Activated CD4-positive, alpha-beta T cell treated with anti-CD3 and anti-CD28 coated beads for 36 hours (primary cell): ENCODE data around the gene SYNGR1. TPM values are rescaled to one million over a fixed set of nuclear protein-coding genes. Genes with fewer than 3 reads are reported as not detected.

Source experiments
- ATAC-seq: fragments of 200-7000 bp; cut with Tn5 transposase; one replicate; pipeline ENCODE4 v1.10.0; 2021; ENCODE audit warnings: mild to moderate bottlenecking, moderate library complexity
- CTCF ChIA-PET: fragments of 350-600 bp; sonication (Branson Sonifier 250); formaldehyde crosslinking; loops from one replicate; lab custom pipeline; 2021; ENCODE audit warnings: antibody characterized with exemption; lab: Charles Lee
- POLR2A ChIA-PET: fragments of 350-600 bp; sonication (Branson Sonifier 250); formaldehyde crosslinking; loops from one replicate; lab custom pipeline; 2021; ENCODE audit warnings: antibody characterized with exemption, inconsistent platforms; lab: Charles Lee
- DNase-seq: peaks from one replicate; pipeline ENCODE4 v3.0.0-alpha.2; 2020
- H3K27ac Mint-ChIP-seq: one replicate; pipeline ENCODE4 v1.8.0; 2021; ENCODE audit warnings: mixed read lengths
- H3K27me3 Mint-ChIP-seq: one replicate; pipeline ENCODE4 v1.8.0; 2021; ENCODE audit warnings: mixed read lengths
- H3K36me3 Mint-ChIP-seq: one replicate; pipeline ENCODE4 v1.8.0; 2021; ENCODE audit warnings: low read depth, mixed read lengths
- H3K4me1 Mint-ChIP-seq: one replicate; pipeline ENCODE4 v1.8.0; 2021; ENCODE audit warnings: mixed read lengths
- H3K4me3 Mint-ChIP-seq: one replicate; pipeline ENCODE4 v1.8.0; 2021; ENCODE audit warnings: mild to moderate bottlenecking, moderate library complexity, mixed read lengths
- H3K9me3 Mint-ChIP-seq: one replicate; pipeline ENCODE4 v1.8.0; 2021; ENCODE audit warnings: low read depth, mixed read lengths
- intact Hi-C, 2 experiments: fragments of 100-400 bp; cut with DNase I in 1 of 2; cut with micrococcal nuclease in 1 of 2; formaldehyde crosslinking; loops; one replicate each; pipeline versions ENCODE4 v1.14.2 to v1.15.1; 2022 to 2024; cut with DNase I, micrococcal nuclease
- total RNA-seq, 2 experiments: library from RNA; stranded (reverse); gene quantifications; one replicate each; pipeline ENCODE4 v1.2.3, GENCODE V29; 2021

Gene SYNGR1
- total RNA-seq, 2 experiments from 2014 or later, result 0.58 to 0.89 TPM

- ChIA-PET CTCF (no interaction called here), POLR2A (no interaction called here)
- no peaks in the 10 kb centered on the region for H3K36me3 Mint-ChIP-seq
- intact Hi-C loops, result no loop called here
- no peak overlapping the region for H3K4me3 Mint-ChIP-seq
- DNase-seq, result no peak
- ATAC-seq, result no peak
- peaks cover 5% of the 10 kb centered on the region for H3K4me1 Mint-ChIP-seq
- no peaks in the 10 kb centered on the region for H3K27me3 Mint-ChIP-seq
- H3K27ac Mint-ChIP-seq, result no peak overlapping the region
- H3K9me3 Mint-ChIP-seq, result peaks cover 2% of the 10 kb centered on the region
Observed at GRCh38 chr22:39371732-39372131, 21.9 kb downstream of the SYNGR1 start.

GRCh38 chr22:39374191-39374590, 24.4 kb downstream of the SYNGR1 start:
- no peak overlapping the region for H3K27ac Mint-ChIP-seq

GRCh38 chr22:39374801-39375200, 25.0 kb downstream of the SYNGR1 start:
- Mint-ChIP-seq H3K27me3 (no peaks in the 10 kb centered on the region), H3K4me3 (no peak overlapping the region), H3K4me1 (no peaks in the 10 kb centered on the region), H3K9me3 (peaks cover 2% of the 10 kb centered on the region), H3K36me3 (no peaks in the 10 kb centered on the region), H3K27ac (no peak overlapping the region)
- intact Hi-C loops, result no loop called here
- ATAC-seq, result no peak
- ChIA-PET CTCF (interaction anchor here (0.7 kb wide), 1 partner anchor 148 kb away, joined by 3 read pairs; no protein-coding TSS in a partner anchor), POLR2A (no interaction called here)
- DNase-seq, result no peak

More at GRCh38 chr22:39374191-39374590, 24.4 kb downstream of the SYNGR1 start:
- no peak for ATAC-seq
- Mint-ChIP-seq H3K36me3 (no peaks in the 10 kb centered on the region), H3K4me1 (no peaks in the 10 kb centered on the region), H3K9me3 (peaks cover 2% of the 10 kb centered on the region), H3K27me3 (no peaks in the 10 kb centered on the region), H3K4me3 (no peak overlapping the region)
- CTCF ChIA-PET, result no interaction called here
- intact Hi-C loops, result no loop called here
- no peak for DNase-seq
- POLR2A ChIA-PET, result no interaction called here

GRCh38 chr22:39375646-39376045, 25.9 kb downstream of the SYNGR1 start:
- Mint-ChIP-seq H3K9me3 (peaks cover 2% of the 10 kb centered on the region), H3K27me3 (no peaks in the 10 kb centered on the region), H3K27ac (no peak overlapping the region), H3K4me3 (no peak overlapping the region), H3K36me3 (no peaks in the 10 kb centered on the region), H3K4me1 (no peaks in the 10 kb centered on the region)
- CTCF ChIA-PET, result interaction anchor here (0.7 kb wide), 1 partner anchor 147 kb away, joined by 3 read pairs; no protein-coding TSS in a partner anchor
- intact Hi-C loops, result no loop called here
- ATAC-seq, result no peak
- POLR2A ChIA-PET, result no interaction called here
- DNase-seq, result no peak

- H3K27me3 Mint-ChIP-seq, result no peaks in the 10 kb centered on the region
- no peaks in the 10 kb centered on the region for H3K9me3 Mint-ChIP-seq
- H3K36me3 Mint-ChIP-seq, result no peaks in the 10 kb centered on the region
- no peak overlapping the region for H3K4me3 Mint-ChIP-seq
- no peaks in the 10 kb centered on the region for H3K4me1 Mint-ChIP-seq
- H3K27ac Mint-ChIP-seq, result no peak overlapping the region
- ATAC-seq, result no peak
- DNase-seq, result no peak
- ChIA-PET POLR2A (interaction anchor here (0.6 kb wide), 1 partner anchor 383 kb away, joined by 7 read pairs; no protein-coding TSS in a partner anchor), CTCF (no interaction called here)
- intact Hi-C loops, result no loop called here
Observed at GRCh38 chr22:39379756-39380730, 30.3 kb downstream of the SYNGR1 start.

GRCh38 chr22:39381009-39381755, 31.4 kb downstream of the SYNGR1 start:
- H3K4me3 Mint-ChIP-seq, result no peak overlapping the region

GRCh38 chr22:39381930-39382329, 32.1 kb downstream of the SYNGR1 start:
- no peak overlapping the region for H3K4me3 Mint-ChIP-seq
- H3K36me3 Mint-ChIP-seq, result no peaks in the 10 kb centered on the region
- no peak for DNase-seq
- CTCF ChIA-PET, result no interaction called here
- POLR2A ChIA-PET, result interaction anchor here (0.5 kb wide), 1 partner anchor 14 kb away, joined by 3 read pairs; no protein-coding TSS in a partner anchor
- ATAC-seq, result no peak
- H3K27ac Mint-ChIP-seq, result no peak overlapping the region
- H3K4me1 Mint-ChIP-seq, result peaks cover 1% of the 10 kb centered on the region
- H3K27me3 Mint-ChIP-seq, result no peaks in the 10 kb centered on the region
- intact Hi-C loops, result no loop called here
- H3K9me3 Mint-ChIP-seq, result no peaks in the 10 kb centered on the region

More at GRCh38 chr22:39381009-39381755, 31.4 kb downstream of the SYNGR1 start:
- POLR2A ChIA-PET, result no interaction called here
- CTCF ChIA-PET, result interaction anchor here (0.6 kb wide), 1 partner anchor 9 kb away, joined by 4 read pairs; no protein-coding TSS in a partner anchor
- no peaks in the 10 kb centered on the region for H3K27me3 Mint-ChIP-seq
- intact Hi-C loops, result no loop called here
- no peaks in the 10 kb centered on the region for H3K36me3 Mint-ChIP-seq
- DNase-seq, result no peak
- no peaks in the 10 kb centered on the region for H3K9me3 Mint-ChIP-seq
- no peak overlapping the region for H3K27ac Mint-ChIP-seq
- H3K4me1 Mint-ChIP-seq, result no peaks in the 10 kb centered on the region
- ATAC-seq, result no peak

- no peaks in the 10 kb centered on the region for H3K27me3 Mint-ChIP-seq
Observed at GRCh38 chr22:39382410-39382809, 32.6 kb downstream of the SYNGR1 start.

GRCh38 chr22:39383841-39384625, 34.2 kb downstream of the SYNGR1 start:
- Mint-ChIP-seq H3K36me3 (no peaks in the 10 kb centered on the region), H3K27ac (no peak overlapping the region), H3K4me3 (no peak overlapping the region), H3K9me3 (no peaks in the 10 kb centered on the region), H3K4me1 (peaks cover 11% of the 10 kb centered on the region), H3K27me3 (no peaks in the 10 kb centered on the region)
- CTCF ChIA-PET, result no interaction called here
- no peak for DNase-seq
- POLR2A ChIA-PET, result no interaction called here
- no peak for ATAC-seq
- intact Hi-C loops, result no loop called here

More at GRCh38 chr22:39382410-39382809, 32.6 kb downstream of the SYNGR1 start:
- Mint-ChIP-seq H3K27ac (no peak overlapping the region), H3K9me3 (no peaks in the 10 kb centered on the region), H3K4me3 (no peak overlapping the region), H3K36me3 (no peaks in the 10 kb centered on the region), H3K4me1 (peaks cover 6% of the 10 kb centered on the region)
- ATAC-seq, result no peak
- CTCF ChIA-PET, result no interaction called here
- intact Hi-C loops, result no loop called here
- DNase-seq, result peak; percentile 13
- POLR2A ChIA-PET, result interaction anchor here (0.5 kb wide), 1 partner anchor 15 kb away, joined by 3 read pairs; no protein-coding TSS in a partner anchor

- intact Hi-C loops, result no loop called here
- Mint-ChIP-seq H3K27ac (no peak overlapping the region), H3K36me3 (no peaks in the 10 kb centered on the region), H3K27me3 (no peaks in the 10 kb centered on the region), H3K9me3 (no peaks in the 10 kb centered on the region), H3K4me3 (no peak overlapping the region), H3K4me1 (peaks cover 14% of the 10 kb centered on the region)
- CTCF ChIA-PET, result no interaction called here
- no peak for DNase-seq
- POLR2A ChIA-PET, result no interaction called here
- no peak for ATAC-seq
Observed at GRCh38 chr22:39384750-39385480, 35.1 kb downstream of the SYNGR1 start.
